ENCODE results near the gene SLC39A9. TPM values are rescaled to one million over a fixed set of nuclear protein-coding genes. Genes with fewer than 3 reads are reported as not detected.
A peak's percentile ranks its signal among the peaks of the same experiment; 100 is the strongest.
"Not testable (repeated sequence)": the region's sequence is repeated elsewhere in the genome, so short reads cannot be mapped to it uniquely, and the experiment has no call there.

Gene SLC39A9
- polyA plus RNA-seq, 1 donor from 2014 or later, result 14.7 TPM

- no peaks in the 10 kb centered on the region for H3K9me3 Mint-ChIP-seq
- peak within 1 kb of the TSS in 3 of 4 donors; percentile 17 to 83 (median 48) for H3K4me3 Mint-ChIP-seq
- H3K27ac Mint-ChIP-seq, result no peak within 1 kb of the TSS
- H3K27me3 Mint-ChIP-seq, result peaks cover 37% of the 10 kb centered on the region
- H3K4me1 Mint-ChIP-seq, result peaks cover 5 to 18% (median 12%) of the 10 kb centered on the region in 3 donors
- H3K36me3 Mint-ChIP-seq, result peaks cover 5% of the 10 kb centered on the region
These were observed 86.2 kb downstream of the SLC39A9 start, which contains the start of gene PLEKHD1 for GRCh38 chr14:69484444-69485314. Gene PLEKHD1 (plus strand): TSS chr14:69484728. CDS start chr14:69484966, 238 bp downstream.

- Mint-ChIP-seq H3K27ac (no peak overlapping the region), H3K9me3 (no peaks in the 10 kb centered on the region), H3K27me3 (peaks cover 42% of the 10 kb centered on the region), H3K4me1 (peaks cover 5 to 18% (median 10%) of the 10 kb centered on the region in 3 donors), H3K4me3 (peak overlapping the region in 1 of 4 donors; percentile 75), H3K36me3 (peaks cover 2% of the 10 kb centered on the region)
These were observed 86.8 kb downstream of the SLC39A9 start for GRCh38 chr14:69485315-69485660.

- Mint-ChIP-seq H3K36me3 (peaks cover 2% of the 10 kb centered on the region), H3K27me3 (peaks cover 43% of the 10 kb centered on the region), H3K4me1 (peaks cover 5 to 18% (median 10%) of the 10 kb centered on the region in 3 donors), H3K27ac (no peak overlapping the region), H3K4me3 (peak overlapping the region in 1 of 4 donors; percentile 27), H3K9me3 (no peaks in the 10 kb centered on the region)
These were observed 87.2 kb downstream of the SLC39A9 start for GRCh38 chr14:69485701-69486100.

- H3K36me3 Mint-ChIP-seq, result peaks cover 2% of the 10 kb centered on the region
- H3K9me3 Mint-ChIP-seq, result no peaks in the 10 kb centered on the region
- H3K27ac Mint-ChIP-seq, result no peak overlapping the region
- no peak overlapping the region for H3K4me3 Mint-ChIP-seq
- peaks cover 45% of the 10 kb centered on the region for H3K27me3 Mint-ChIP-seq
- H3K4me1 Mint-ChIP-seq, result peaks cover 4 to 10% (median 5%) of the 10 kb centered on the region in 3 donors
These were observed 88.7 kb downstream of the SLC39A9 start for GRCh38 chr14:69487226-69487625.

GRCh38 chr14:69487771-69488170 lies 89.3 kb downstream of the SLC39A9 start:
- Mint-ChIP-seq H3K4me3 (no peak overlapping the region), H3K27me3 (peaks cover 45% of the 10 kb centered on the region), H3K36me3 (peaks cover 2% of the 10 kb centered on the region), H3K4me1 (peaks cover 4 to 8% (median 5%) of the 10 kb centered on the region in 3 donors), H3K9me3 (no peaks in the 10 kb centered on the region), H3K27ac (no peak overlapping the region)

- peaks cover 34% of the 10 kb centered on the region for H3K27me3 Mint-ChIP-seq
- no peak overlapping the region for H3K27ac Mint-ChIP-seq
- H3K36me3 Mint-ChIP-seq, result peaks cover 2% of the 10 kb centered on the region
- H3K4me1 Mint-ChIP-seq, result peaks cover 0 to 5% (median 0%) of the 10 kb centered on the region in 3 donors
- no peaks in the 10 kb centered on the region for H3K9me3 Mint-ChIP-seq
- no peak overlapping the region for H3K4me3 Mint-ChIP-seq
These were observed 91.0 kb downstream of the SLC39A9 start for GRCh38 chr14:69489495-69489894.

GRCh38 chr14:69490219-69490918 lies 91.9 kb downstream of the SLC39A9 start:
- Mint-ChIP-seq H3K4me3 (no peak overlapping the region), H3K9me3 (no peaks in the 10 kb centered on the region), H3K36me3 (peaks cover 3% of the 10 kb centered on the region), H3K27me3 (peaks cover 32% of the 10 kb centered on the region), H3K27ac (no peak overlapping the region), H3K4me1 (peaks cover 0 to 5% (median 0%) of the 10 kb centered on the region in 3 donors)

- Mint-ChIP-seq H3K9me3 (no peaks in the 10 kb centered on the region), H3K27ac (no peak overlapping the region), H3K4me3 (no peak overlapping the region), H3K27me3 (peaks cover 24% of the 10 kb centered on the region), H3K36me3 (peaks cover 3% of the 10 kb centered on the region), H3K4me1 (peaks cover 0 to 5% (median 0%) of the 10 kb centered on the region in 3 donors)
These were observed 92.7 kb downstream of the SLC39A9 start for GRCh38 chr14:69491193-69491592.

- no peak overlapping the region for H3K27ac Mint-ChIP-seq
- H3K4me1 Mint-ChIP-seq, result no peaks in the 10 kb centered on the region
- H3K4me3 Mint-ChIP-seq, result no peak overlapping the region
- H3K9me3 Mint-ChIP-seq, result peaks cover 0 to 1% (median 0%) of the 10 kb centered on the region in 3 donors
- peaks cover 3% of the 10 kb centered on the region for H3K36me3 Mint-ChIP-seq
- peaks cover 21% of the 10 kb centered on the region for H3K27me3 Mint-ChIP-seq
These were observed 94.5 kb downstream of the SLC39A9 start for GRCh38 chr14:69493038-69493437.

- H3K36me3 Mint-ChIP-seq, result peaks cover 3% of the 10 kb centered on the region
- no peaks in the 10 kb centered on the region for H3K4me1 Mint-ChIP-seq
- no peak overlapping the region for H3K4me3 Mint-ChIP-seq
- no peak overlapping the region for H3K27ac Mint-ChIP-seq
- H3K9me3 Mint-ChIP-seq, result peaks cover 0 to 1% (median 0%) of the 10 kb centered on the region in 3 donors
- H3K27me3 Mint-ChIP-seq, result peaks cover 21% of the 10 kb centered on the region
These were observed 95.3 kb downstream of the SLC39A9 start for GRCh38 chr14:69493791-69494190.

GRCh38 chr14:69495341-69495921 lies 96.9 kb downstream of the SLC39A9 start:
- Mint-ChIP-seq H3K27me3 (peaks cover 12% of the 10 kb centered on the region), H3K36me3 (peaks cover 3% of the 10 kb centered on the region), H3K9me3 (peaks cover 0 to 1% (median 0%) of the 10 kb centered on the region in 3 donors), H3K4me3 (no peak overlapping the region), H3K4me1 (no peaks in the 10 kb centered on the region), H3K27ac (no peak overlapping the region)

- not testable (repeated sequence) for H3K36me3 Mint-ChIP-seq, H3K4me1 Mint-ChIP-seq, H3K9me3 Mint-ChIP-seq, H3K27ac Mint-ChIP-seq, H3K4me3 Mint-ChIP-seq
- H3K27me3 Mint-ChIP-seq, result peaks cover 11% of the 10 kb centered on the region
These were observed 99.4 kb downstream of the SLC39A9 start for GRCh38 chr14:69497866-69498265.

GRCh38 chr14:69498286-69498685 lies 99.8 kb downstream of the SLC39A9 start:
- H3K4me3 Mint-ChIP-seq, H3K4me1 Mint-ChIP-seq, H3K9me3 Mint-ChIP-seq, H3K27ac Mint-ChIP-seq, H3K36me3 Mint-ChIP-seq: not testable (repeated sequence)
- H3K27me3 Mint-ChIP-seq, result peaks cover 11% of the 10 kb centered on the region

- Mint-ChIP-seq H3K4me3 (no peak overlapping the region), H3K27ac (no peak overlapping the region), H3K27me3 (peaks cover 11% of the 10 kb centered on the region), H3K9me3 (peaks cover 0 to 1% (median 0%) of the 10 kb centered on the region in 3 donors), H3K4me1 (no peaks in the 10 kb centered on the region), H3K36me3 (peaks cover 2% of the 10 kb centered on the region)
These were observed 100.9 kb downstream of the SLC39A9 start for GRCh38 chr14:69499436-69499835.

- peaks cover 0 to 1% (median 0%) of the 10 kb centered on the region in 3 donors for H3K9me3 Mint-ChIP-seq
- no peaks in the 10 kb centered on the region for H3K4me1 Mint-ChIP-seq
- H3K36me3 Mint-ChIP-seq, result no peaks in the 10 kb centered on the region
- peaks cover 10% of the 10 kb centered on the region for H3K27me3 Mint-ChIP-seq
- no peak overlapping the region for H3K27ac Mint-ChIP-seq
- H3K4me3 Mint-ChIP-seq, result no peak overlapping the region
These were observed 101.6 kb downstream of the SLC39A9 start for GRCh38 chr14:69500096-69500495.

Measured in IgD-negative memory B cell (primary cell).